ENCODE measurements around the gene CCL7.

DNA sequence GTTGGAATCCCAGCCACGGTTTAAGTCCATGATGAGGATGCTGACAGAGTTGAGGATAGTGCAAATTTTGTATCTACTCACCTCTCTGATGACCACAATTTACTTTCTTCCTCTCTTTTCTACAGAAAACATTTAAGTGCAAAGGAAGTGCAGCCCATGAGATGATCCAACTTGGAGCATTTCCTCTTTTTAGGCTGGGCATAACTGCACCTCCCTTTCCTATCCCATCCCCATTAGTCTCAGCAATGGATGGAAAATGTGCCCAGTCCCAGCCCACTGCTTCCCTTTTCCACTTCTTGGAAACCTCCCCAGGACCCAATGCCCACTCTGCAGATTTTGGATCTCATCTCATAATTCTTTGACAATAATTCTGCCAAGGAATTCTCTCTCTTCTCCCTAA is 32.6 kb downstream of the CCL7 start:
- no peak for TF ChIP-seq CTCF (IDR thresholded peaks at IDR 0.05; ENCODE audit: poor library complexity, severe bottlenecking)
- TF ChIP-seq SMC3 (conservative IDR thresholded peaks at IDR 0.05; ENCODE audit: poor library complexity), result no peak
- no peak for TF ChIP-seq POLR2AphosphoS5 (IDR thresholded peaks at IDR 0.05)
- no peak for TF ChIP-seq RAD21 (conservative IDR thresholded peaks at IDR 0.05)
- TF ChIP-seq, protein P1, sequence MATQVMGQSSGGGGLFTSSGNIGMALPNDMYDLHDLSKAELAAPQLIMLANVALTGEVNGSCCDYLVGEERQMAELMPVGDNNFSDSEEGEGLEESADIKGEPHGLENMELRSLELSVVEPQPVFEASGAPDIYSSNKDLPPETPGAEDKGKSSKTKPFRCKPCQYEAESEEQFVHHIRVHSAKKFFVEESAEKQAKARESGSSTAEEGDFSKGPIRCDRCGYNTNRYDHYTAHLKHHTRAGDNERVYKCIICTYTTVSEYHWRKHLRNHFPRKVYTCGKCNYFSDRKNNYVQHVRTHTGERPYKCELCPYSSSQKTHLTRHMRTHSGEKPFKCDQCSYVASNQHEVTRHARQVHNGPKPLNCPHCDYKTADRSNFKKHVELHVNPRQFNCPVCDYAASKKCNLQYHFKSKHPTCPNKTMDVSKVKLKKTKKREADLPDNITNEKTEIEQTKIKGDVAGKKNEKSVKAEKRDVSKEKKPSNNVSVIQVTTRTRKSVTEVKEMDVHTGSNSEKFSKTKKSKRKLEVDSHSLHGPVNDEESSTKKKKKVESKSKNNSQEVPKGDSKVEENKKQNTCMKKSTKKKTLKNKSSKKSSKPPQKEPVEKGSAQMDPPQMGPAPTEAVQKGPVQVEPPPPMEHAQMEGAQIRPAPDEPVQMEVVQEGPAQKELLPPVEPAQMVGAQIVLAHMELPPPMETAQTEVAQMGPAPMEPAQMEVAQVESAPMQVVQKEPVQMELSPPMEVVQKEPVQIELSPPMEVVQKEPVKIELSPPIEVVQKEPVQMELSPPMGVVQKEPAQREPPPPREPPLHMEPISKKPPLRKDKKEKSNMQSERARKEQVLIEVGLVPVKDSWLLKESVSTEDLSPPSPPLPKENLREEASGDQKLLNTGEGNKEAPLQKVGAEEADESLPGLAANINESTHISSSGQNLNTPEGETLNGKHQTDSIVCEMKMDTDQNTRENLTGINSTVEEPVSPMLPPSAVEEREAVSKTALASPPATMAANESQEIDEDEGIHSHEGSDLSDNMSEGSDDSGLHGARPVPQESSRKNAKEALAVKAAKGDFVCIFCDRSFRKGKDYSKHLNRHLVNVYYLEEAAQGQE (IDR thresholded peaks at IDR 0.05; ENCODE audit: borderline replicate concordance), result no peak
- TF ChIP-seq MXI1 (conservative IDR thresholded peaks at IDR 0.05; ENCODE audit: poor library complexity, severe bottlenecking), result no peak
- TF ChIP-seq EZH2 (IDR thresholded peaks at IDR 0.05; ENCODE audit: borderline replicate concordance, insufficient read depth, low read length, poor library complexity, severe bottlenecking), result no peak
- TF ChIP-seq EP300 (conservative IDR thresholded peaks at IDR 0.05; ENCODE audit: poor library complexity, severe bottlenecking), result no peak
- TF ChIP-seq TAF1 (IDR thresholded peaks at IDR 0.05; ENCODE audit: low read depth), result no peak

Data from neural cell (in vitro differentiated cells).